ENCODE data around the gene TMEM236. TPM values are rescaled to one million over a fixed set of nuclear protein-coding genes. Genes with fewer than 3 reads are reported as not detected.

Gene TMEM236
- polyA plus RNA-seq, 1 donor (not counting 4 experiments of a cell fraction or from before 2014, with no cell fraction given): 0.13 TPM

- Histone ChIP-seq H3K4me1 (ENCODE audit: control insufficient read depth, extremely low read depth, insufficient read depth, low read length) (peaks cover 20% of the 10 kb centered on the region), H3K27ac (ENCODE audit: control insufficient read depth, insufficient read depth, low read length) (no peak overlapping the region), H4K20me1 (ENCODE audit: control insufficient read depth, extremely low read depth, insufficient read depth, low read length) (no peaks in the 10 kb centered on the region), H3K9ac (ENCODE audit: control insufficient read depth, extremely low read depth, insufficient read depth, low read length) (no peak overlapping the region), H3K79me2 (ENCODE audit: control insufficient read depth, insufficient read depth, low read length) (no peaks in the 10 kb centered on the region), H3K4me2 (ENCODE audit: control insufficient read depth, extremely low read depth, insufficient read depth, low read depth, low read length) (no peak overlapping the region), H2AFZ (ENCODE audit: control insufficient read depth, low read length) (no peak overlapping the region), H3K27me3 (ENCODE audit: control insufficient read depth, extremely low read depth, insufficient read depth, low read length) (no peaks in the 10 kb centered on the region), H3K9me3 (ENCODE audit: control insufficient read depth, low read depth, low read length) (no peaks in the 10 kb centered on the region), H3K9me1 (ENCODE audit: control insufficient read depth, extremely low read depth, insufficient read depth, low read length) (peaks cover 4% of the 10 kb centered on the region), H3K36me3 (ENCODE audit: control insufficient read depth in 2 of 2, extremely low read depth in 1 of 2, insufficient read depth in 2 of 2, low read length in 2 of 2) (no peaks in the 10 kb centered on the region), H3K4me3 (ENCODE audit: control insufficient read depth in 2 of 3, extremely low read depth in 1 of 3, insufficient read depth in 2 of 3, low read depth in 1 of 3, low read length in 3 of 3) (no peak overlapping the region)
- FAIRE-seq (no peak), DNase-seq (ENCODE audit: low read depth, low spot score) (no peak)
- dilution Hi-C loops (cut with MboI; ENCODE audit: extremely low pct_ligation_motif_present, low sequenced_read_pairs): no loop called here
- no peak for TF ChIP-seq EZH2 (IDR thresholded peaks at IDR 0.05; ENCODE audit: low read length)
- no peak for TF ChIP-seq CTCF (optimal IDR thresholded peaks at IDR 0.05 in 1 of 3, IDR thresholded peaks at IDR 0.05 in 1 of 3, conservative IDR thresholded peaks at IDR 0.05 in 1 of 3; ENCODE audit: extremely low read depth in 1 of 3, insufficient read depth in 2 of 3, low read length in 3 of 3)
These were observed 37.4 kb downstream of the TMEM236 start for GRCh38 chr10:17789396-17789795.

GRCh38 chr10:17790651-17791050, 38.6 kb downstream of the TMEM236 start:
- Histone ChIP-seq H3K9me1 (ENCODE audit: control insufficient read depth, extremely low read depth, insufficient read depth, low read length) (no peaks in the 10 kb centered on the region), H3K4me1 (ENCODE audit: control insufficient read depth, extremely low read depth, insufficient read depth, low read length) (peaks cover 9% of the 10 kb centered on the region), H3K79me2 (ENCODE audit: control insufficient read depth, insufficient read depth, low read length) (no peaks in the 10 kb centered on the region), H3K36me3 (ENCODE audit: control insufficient read depth in 2 of 2, extremely low read depth in 1 of 2, insufficient read depth in 2 of 2, low read length in 2 of 2) (no peaks in the 10 kb centered on the region), H2AFZ (ENCODE audit: control insufficient read depth, low read length) (no peak overlapping the region), H3K9ac (ENCODE audit: control insufficient read depth, extremely low read depth, insufficient read depth, low read length) (no peak overlapping the region), H3K4me2 (ENCODE audit: control insufficient read depth, extremely low read depth, insufficient read depth, low read depth, low read length) (no peak overlapping the region), H3K9me3 (ENCODE audit: control insufficient read depth, low read depth, low read length) (no peaks in the 10 kb centered on the region), H3K4me3 (ENCODE audit: control insufficient read depth in 2 of 3, extremely low read depth in 1 of 3, insufficient read depth in 2 of 3, low read depth in 1 of 3, low read length in 3 of 3) (no peak overlapping the region), H4K20me1 (ENCODE audit: control insufficient read depth, extremely low read depth, insufficient read depth, low read length) (no peaks in the 10 kb centered on the region), H3K27me3 (ENCODE audit: control insufficient read depth, extremely low read depth, insufficient read depth, low read length) (no peaks in the 10 kb centered on the region), H3K27ac (ENCODE audit: control insufficient read depth, insufficient read depth, low read length) (no peak overlapping the region)
- DNase-seq (ENCODE audit: low read depth, low spot score) (no peak), FAIRE-seq (no peak)
- TF ChIP-seq CTCF (optimal IDR thresholded peaks at IDR 0.05 in 1 of 3, IDR thresholded peaks at IDR 0.05 in 1 of 3, conservative IDR thresholded peaks at IDR 0.05 in 1 of 3; ENCODE audit: extremely low read depth in 1 of 3, insufficient read depth in 2 of 3, low read length in 3 of 3) (no peak), EZH2 (IDR thresholded peaks at IDR 0.05; ENCODE audit: low read length) (no peak)
- dilution Hi-C loops (cut with MboI; ENCODE audit: extremely low pct_ligation_motif_present, low sequenced_read_pairs): no loop called here
